Endothelial cell of umbilical vein (primary cell): ENCODE data around the gene PTPRK. TPM values are rescaled to one million over a fixed set of nuclear protein-coding genes. Genes with fewer than 3 reads are reported as not detected.

ENCODE experiments used
- BruUV-seq: library from RNA; stranded (reverse); fragments of 400-500 nt; replicated peaks from 2 replicates; lab custom pipeline; 2021; lab: Mats Ljungman, UMichigan
- CTCF ChIA-PET: fragments of 300-600, 350-600 bp; sonication (Branson Sonifier 250); formaldehyde crosslinking; loops from one replicate; lab custom pipeline; 2021; ENCODE audit warnings: antibody characterized with exemption, inconsistent platforms; lab: Charles Lee
- POLR2A ChIA-PET: fragments of 300-600, 350-600 bp; sonication (Branson Sonifier 250); formaldehyde crosslinking; loops from one replicate; lab custom pipeline; 2021; ENCODE audit warnings: antibody characterized with exemption, inconsistent platforms; lab: Charles Lee
- DNase-seq: peaks from one replicate; pipeline ENCODE4 v3.0.0-alpha.2; 2011; ENCODE audit warnings: low read depth, low spot score
- FAIRE-seq: peaks from 2 replicates; lab custom pipeline; 2011; peaks lifted over from hg19 to GRCh38; lab: Jason Lieb, UNC
- H2AFZ ChIP-seq: 2 replicates; pipeline ENCODE4 v1.6.0; 2012; ENCODE audit warnings: low read depth, low read length, control low read depth, inconsistent platforms
- H3K27ac ChIP-seq: 2 replicates; pipeline ENCODE4 v1.5.1; 2011; ENCODE audit warnings: low read depth, mild to moderate bottlenecking, control low read depth, low read length, moderate library complexity; ENCODE audit not compliant: insufficient read depth
- H3K27me3 ChIP-seq, 2 experiments: 2 replicates each; pipeline versions ENCODE4 v1.6.0 to v1.6.1; 2011; ENCODE audit warnings: low read length in 2 of 2, mixed read lengths in 1 of 2; ENCODE audit not compliant: control insufficient read depth in 2 of 2, insufficient read depth in 2 of 2
- H3K36me3 ChIP-seq, 2 experiments: 2 replicates in 1 of 2; 3 replicates in 1 of 2; pipeline ENCODE4 v1.5.1; 2011; ENCODE audit warnings: low read length in 2 of 2, mild to moderate bottlenecking in 1 of 2, moderate library complexity in 1 of 2; ENCODE audit not compliant: control insufficient read depth in 2 of 2, insufficient read depth in 2 of 2; ENCODE audit errors: extremely low read depth in 1 of 2
- H3K4me1 ChIP-seq: 3 replicates; pipeline ENCODE4 v1.5.1; 2011; ENCODE audit warnings: mild to moderate bottlenecking, low read length; ENCODE audit not compliant: control insufficient read depth, insufficient read depth; ENCODE audit errors: extremely low read depth
- H3K4me2 ChIP-seq: 2 replicates; pipeline ENCODE4 v1.6.1; 2011; ENCODE audit warnings: low read length, control low read depth, mixed read lengths; ENCODE audit not compliant: insufficient read depth
- H3K4me3 ChIP-seq, 3 experiments: fragments of 200-600 bp in 1 of 3; sonication (generic), shearing (Covaris generic) in 1 of 3; replicated peaks in 1 of 3; 2 replicates each; pipeline ENCODE4 v1.5.1; 2011 to 2016; ENCODE audit warnings: control low read depth in 3 of 3, low read length in 3 of 3, mild to moderate bottlenecking in 2 of 3, inconsistent platforms in 1 of 3, low read depth in 1 of 3, moderate library complexity in 1 of 3; ENCODE audit not compliant: insufficient read depth in 1 of 3
- H3K79me2 ChIP-seq: 2 replicates; pipeline ENCODE4 v1.6.0; 2012; ENCODE audit warnings: low read length, inconsistent platforms; ENCODE audit not compliant: control insufficient read depth, insufficient read depth
- H3K9ac ChIP-seq: replicated peaks from 2 replicates; pipeline ENCODE3; 2011; ENCODE audit warnings: low read length, control low read depth; ENCODE audit not compliant: insufficient read depth; ENCODE audit errors: extremely low read depth
- H3K9me1 ChIP-seq: replicated peaks from 3 replicates; pipeline ENCODE4 v1.6.0; 2011; ENCODE audit warnings: mild to moderate bottlenecking, low read length; ENCODE audit not compliant: control insufficient read depth, insufficient read depth; ENCODE audit errors: extremely low read depth
- H3K9me3 ChIP-seq: replicated peaks from 2 replicates; pipeline ENCODE4 v1.5.1; 2012; ENCODE audit warnings: low read length, inconsistent platforms; ENCODE audit not compliant: control insufficient read depth, insufficient read depth
- H4K20me1 ChIP-seq: replicated peaks from 2 replicates; pipeline ENCODE3; 2011; ENCODE audit warnings: mild to moderate bottlenecking, low read length; ENCODE audit not compliant: control insufficient read depth, insufficient read depth; ENCODE audit errors: extremely low read depth
- EZH2 ChIP-seq: IDR thresholded peaks from 2 replicates; pipeline ENCODE4 v1.6.1; 2012; ENCODE audit warnings: borderline replicate concordance, low read depth, mild to moderate bottlenecking, moderate library complexity, low read length, inconsistent platforms; ENCODE audit not compliant: severe bottlenecking
- FOS ChIP-seq: IDR thresholded peaks from 2 replicates; pipeline ENCODE4 v1.6.1; 2011; ENCODE audit warnings: mild to moderate bottlenecking, low read length, moderate library complexity, borderline replicate concordance; ENCODE audit not compliant: insufficient read depth
- GATA2 ChIP-seq: IDR thresholded peaks from 2 replicates; pipeline ENCODE4 v1.7.0; 2011; ENCODE audit warnings: low read depth, mild to moderate bottlenecking, moderate library complexity, mixed read lengths, low read length; ENCODE audit not compliant: insufficient read length, insufficient read depth
- JUN ChIP-seq: IDR thresholded peaks from 2 replicates; pipeline ENCODE4 v1.6.1; 2011; ENCODE audit warnings: borderline replicate concordance, low read depth; ENCODE audit not compliant: insufficient read length, insufficient read depth
- MYC ChIP-seq: IDR thresholded peaks from one replicate; pipeline ENCODE4 v1.6.1; 2011; ENCODE audit warnings: mild to moderate bottlenecking, low read depth, low read length
- POLR2A ChIP-seq: IDR thresholded peaks from 2 replicates; pipeline ENCODE4 v1.6.1; 2012; ENCODE audit warnings: low read depth, mild to moderate bottlenecking, control low read depth, low read length
- POLR2AphosphoS5 ChIP-seq: IDR thresholded peaks from 2 replicates; pipeline ENCODE4 v1.6.1; 2012; ENCODE audit warnings: low read depth, mild to moderate bottlenecking, control low read depth, low read length, moderate library complexity; ENCODE audit not compliant: insufficient read depth
- dilution Hi-C: fragments of 300-500 bp; cut with MboI; formaldehyde crosslinking; loops from one replicate; pipeline ENCODE4 v1.15.0; 2019; ENCODE audit warnings: low sequenced_read_pairs; ENCODE audit not compliant: extremely low pct_ligation_motif_present
- intact Hi-C: fragments of 100-400 bp; cut with micrococcal nuclease; formaldehyde crosslinking; loops from one replicate; pipeline ENCODE4 v1.10.0; 2022
- polyA plus RNA-seq, 4 experiments: library from polyadenylated mRNA; depleted of rRNA in 3 of 4; stranded (reverse) in 3 of 4; unstranded in 1 of 4; fragments of >200 nt; gene quantifications; 2 replicates each; pipeline versions ENCODE4 v1.2.1 to v1.2.3, GENCODE V29; 2011 to 2012; ENCODE audit warnings: missing spikeins in 1 of 4
- total RNA-seq: library from RNA; stranded (reverse); gene quantifications from 2 replicates; pipeline ENCODE4 v1.2.3, GENCODE V29; 2021
- TF ChIP-seq, protein P1 (sequence below), 2 donors: IDR thresholded peaks; 1 replicate in 1 of 2; 2 replicates in 1 of 2; pipeline ENCODE4 v1.5.1; 2011; ENCODE audit warnings: low read length in 2 of 2, mild to moderate bottlenecking in 2 of 2, moderate library complexity in 2 of 2, control low read depth in 1 of 2, inconsistent platforms in 1 of 2, low read depth in 1 of 2; ENCODE audit not compliant: insufficient read depth in 1 of 2; ENCODE audit errors: extremely low read depth in 1 of 2
- TF ChIP-seq, protein P2 (sequence below): IDR thresholded peaks from 2 replicates; pipeline ENCODE4 v1.6.1; 2011; ENCODE audit not compliant: insufficient read depth, insufficient read length

Gene PTPRK
- total and polyA plus RNA-seq, 2 donors (not counting 3 experiments of a cell fraction or from before 2014, with no cell fraction given) = 15.2 to 74.0 TPM

DNA sequence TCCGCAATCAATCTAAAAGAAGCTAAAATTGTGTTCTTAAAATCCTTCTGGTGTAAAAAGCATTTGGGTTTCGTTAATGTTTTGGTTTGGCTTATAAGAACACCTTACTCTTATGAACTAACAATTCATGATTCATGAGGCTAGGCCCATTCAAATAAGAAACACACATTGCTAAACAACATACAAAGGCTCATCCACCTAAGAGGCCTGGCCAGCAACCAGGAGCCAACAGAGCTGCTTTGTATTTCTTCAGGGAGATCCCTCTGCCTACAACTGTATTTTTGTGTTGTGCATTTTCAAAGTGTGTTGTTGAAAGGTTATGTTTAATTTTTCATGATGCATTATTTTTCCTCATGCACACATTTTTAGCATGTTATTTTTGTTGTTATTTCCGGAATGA, 98.6 kb downstream of the PTPRK start:
- ChIA-PET CTCF (no interaction called here), POLR2A (interaction anchor here (0.7 kb wide), 1 partner anchor 291 kb away, joined by 5 read pairs; no protein-coding TSS in a partner anchor)
- no peaks in the 10 kb centered on the region for H3K4me1 ChIP-seq
- H3K27ac ChIP-seq = no peak overlapping the region
- dilution Hi-C loops = no loop called here
- H3K4me3 ChIP-seq = no peak overlapping the region
- peaks cover 38% of the 10 kb centered on the region for H3K79me2 ChIP-seq
- H3K9me3 ChIP-seq = no peaks in the 10 kb centered on the region
- FAIRE-seq (no peak), DNase-seq (no peak)
- BruUV-seq = no TSS peak
- no peak overlapping the region for H2AFZ ChIP-seq
- H3K4me2 ChIP-seq = no peak overlapping the region
- H3K9me1 ChIP-seq = no peaks in the 10 kb centered on the region
- H3K27me3 ChIP-seq = no peaks in the 10 kb centered on the region
- peaks cover 4% of the 10 kb centered on the region for H4K20me1 ChIP-seq
- intact Hi-C loops = no loop called here
- TF ChIP-seq POLR2AphosphoS5 (no peak), FOS (no peak), EZH2 (no peak), POLR2A (no peak), MYC (no peak), JUN (no peak), GATA2 (no peak)
- TF ChIP-seq, protein P1, sequence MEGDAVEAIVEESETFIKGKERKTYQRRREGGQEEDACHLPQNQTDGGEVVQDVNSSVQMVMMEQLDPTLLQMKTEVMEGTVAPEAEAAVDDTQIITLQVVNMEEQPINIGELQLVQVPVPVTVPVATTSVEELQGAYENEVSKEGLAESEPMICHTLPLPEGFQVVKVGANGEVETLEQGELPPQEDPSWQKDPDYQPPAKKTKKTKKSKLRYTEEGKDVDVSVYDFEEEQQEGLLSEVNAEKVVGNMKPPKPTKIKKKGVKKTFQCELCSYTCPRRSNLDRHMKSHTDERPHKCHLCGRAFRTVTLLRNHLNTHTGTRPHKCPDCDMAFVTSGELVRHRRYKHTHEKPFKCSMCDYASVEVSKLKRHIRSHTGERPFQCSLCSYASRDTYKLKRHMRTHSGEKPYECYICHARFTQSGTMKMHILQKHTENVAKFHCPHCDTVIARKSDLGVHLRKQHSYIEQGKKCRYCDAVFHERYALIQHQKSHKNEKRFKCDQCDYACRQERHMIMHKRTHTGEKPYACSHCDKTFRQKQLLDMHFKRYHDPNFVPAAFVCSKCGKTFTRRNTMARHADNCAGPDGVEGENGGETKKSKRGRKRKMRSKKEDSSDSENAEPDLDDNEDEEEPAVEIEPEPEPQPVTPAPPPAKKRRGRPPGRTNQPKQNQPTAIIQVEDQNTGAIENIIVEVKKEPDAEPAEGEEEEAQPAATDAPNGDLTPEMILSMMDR (IDR thresholded peaks at IDR 0.05; ENCODE audit: extremely low read depth in 1 of 2, insufficient read depth in 1 of 2, low read depth in 1 of 2, low read length in 2 of 2) = no peak
- TF ChIP-seq, protein P2, sequence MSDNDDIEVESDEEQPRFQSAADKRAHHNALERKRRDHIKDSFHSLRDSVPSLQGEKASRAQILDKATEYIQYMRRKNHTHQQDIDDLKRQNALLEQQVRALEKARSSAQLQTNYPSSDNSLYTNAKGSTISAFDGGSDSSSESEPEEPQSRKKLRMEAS = no peak
- H3K36me3 ChIP-seq = no peaks in the 10 kb centered on the region
- no peak overlapping the region for H3K9ac ChIP-seq
